Brain pericyte (primary cell): ENCODE results near the gene MGAT1.
"Not testable (repeated sequence)": the region's sequence is repeated elsewhere in the genome, so short reads cannot be mapped to it uniquely, and the experiment has no call there.

Experiments
- DNase-seq: peaks from one replicate; pipeline ENCODE4 v3.0.0-alpha.2; 2012; ENCODE audit warnings: low read depth, low spot score

MGAT1 gene

GRCh38 chr5:180786531-180787398, 15.8 kb downstream of the MGAT1 start:
- DNase-seq, result no peak

- no peak for DNase-seq
Measured at GRCh38 chr5:180785794-180786221, 16.8 kb downstream of the MGAT1 start.

GRCh38 chr5:180785121-180785781, 17.4 kb downstream of the MGAT1 start:
- DNase-seq, result no peak

- DNase-seq, result peak; percentile 37
Measured at GRCh38 chr5:180784497-180785097, 18.0 kb downstream of the MGAT1 start.

- DNase-seq, result no peak
Measured at GRCh38 chr5:180783340-180784052, 19.1 kb downstream of the MGAT1 start.

- DNase-seq, result no peak
Measured at GRCh38 chr5:180782748-180783147, 19.9 kb downstream of the MGAT1 start.

GRCh38 chr5:180781900-180782326, 20.7 kb downstream of the MGAT1 start:
- not testable (repeated sequence) for DNase-seq

- no peak for DNase-seq
Measured at GRCh38 chr5:180779985-180780610, 22.5 kb downstream of the MGAT1 start.

- DNase-seq, result no peak
Measured at GRCh38 chr5:180777475-180777874, 25.1 kb downstream of the MGAT1 start.

GRCh38 chr5:180776376-180776775, 26.2 kb downstream of the MGAT1 start:
- DNase-seq, result no peak

GRCh38 chr5:180775624-180776023, 27.0 kb downstream of the MGAT1 start:
- no peak for DNase-seq

GRCh38 chr5:180771839-180772238, 30.8 kb downstream of the MGAT1 start:
- no peak for DNase-seq

- no peak for DNase-seq
Measured at GRCh38 chr5:180769821-180770220, 32.8 kb downstream of the MGAT1 start.

GRCh38 chr5:180755601-180756000, 47.0 kb downstream of the MGAT1 start:
- no peak for DNase-seq

- peak; percentile 6 for DNase-seq
Measured at GRCh38 chr5:180744253-180744652, 58.4 kb downstream of the MGAT1 start.

GRCh38 chr5:180742727-180743126, 59.9 kb downstream of the MGAT1 start:
- DNase-seq, result no peak

- DNase-seq, result not testable (repeated sequence)
Measured at GRCh38 chr5:180740953-180741352, 61.7 kb downstream of the MGAT1 start.

GRCh38 chr5:180739958-180740357, 62.6 kb downstream of the MGAT1 start, which contains the start of gene OR2Y1:
OR2Y1 (minus strand) TSS chr5:180740058; CDS start chr5:180740058, 0 bp downstream.
- DNase-seq, result no peak

GRCh38 chr5:180739271-180739670, 63.3 kb downstream of the MGAT1 start:
- DNase-seq, result no peak

- no peak for DNase-seq
Measured at GRCh38 chr5:180736536-180736935, 66.1 kb downstream of the MGAT1 start.
